Keratinocyte (primary cell): ENCODE measurements around the gene CD33.

Source experiments
- CTCF ChIP-seq, 3 experiments: IDR thresholded peaks in 1 of 3; conservative IDR thresholded peaks in 1 of 3; optimal IDR thresholded peaks in 1 of 3; 2 replicates in 2 of 3; 3 replicates in 1 of 3; pipeline versions ENCODE3 to v1.5.1; 2011; ENCODE audit warnings: low read length in 3 of 3, mild to moderate bottlenecking in 3 of 3, moderate library complexity in 2 of 3, control low read depth in 1 of 3, inconsistent platforms in 1 of 3; ENCODE audit not compliant: insufficient read depth in 2 of 3; ENCODE audit errors: extremely low read depth in 1 of 3
- EZH2 ChIP-seq: IDR thresholded peaks from one replicate; pipeline ENCODE4 v1.6.1; 2012; ENCODE audit warnings: inconsistent platforms, mild to moderate bottlenecking, low read length, moderate library complexity

GRCh38 chr19:51185069-51185867 lies 39.6 kb upstream of the CD33 start:
- TF ChIP-seq CTCF (optimal IDR thresholded peaks at IDR 0.05 in 1 of 3, IDR thresholded peaks at IDR 0.05 in 1 of 3, conservative IDR thresholded peaks at IDR 0.05 in 1 of 3; ENCODE audit: extremely low read depth in 1 of 3, insufficient read depth in 2 of 3, low read length in 3 of 3) (no peak), EZH2 (no peak)
